VCaP (cell line): ENCODE measurements around the gene CAMK2A.

Source experiments
- H3K27ac ChIP-seq: fragments of 450-650 bp; 2 replicates; pipeline ENCODE4 v1.5.1; 2017
- TF ChIP-seq, protein P1 (sequence below): fragments of 450-650 bp; conservative IDR thresholded peaks from 2 replicates; pipeline ENCODE4 v1.5.1; 2017; ENCODE audit warnings: mild to moderate bottlenecking, moderate library complexity

The CAMK2A gene

DNA sequence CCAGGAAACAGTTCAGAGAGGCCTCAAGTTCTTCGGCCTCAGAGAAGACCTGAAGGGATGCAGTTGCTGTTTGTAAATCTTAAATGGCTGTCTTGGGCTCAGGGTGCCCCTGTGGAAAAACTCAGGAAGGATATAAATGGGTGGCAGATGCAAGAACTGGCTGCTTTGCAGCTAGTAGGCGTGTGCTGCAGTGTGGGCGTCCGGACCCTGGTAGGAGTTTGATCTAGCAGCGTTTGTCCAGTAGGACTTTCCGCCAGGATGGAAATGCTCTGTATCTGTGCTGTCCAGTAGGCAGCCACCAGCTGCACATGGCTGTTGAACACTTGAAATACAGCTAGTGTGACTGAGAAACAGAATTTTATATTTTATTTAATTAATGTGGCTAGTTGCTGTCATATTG is 115.3 kb downstream of the CAMK2A start:
- TF ChIP-seq, protein P1, sequence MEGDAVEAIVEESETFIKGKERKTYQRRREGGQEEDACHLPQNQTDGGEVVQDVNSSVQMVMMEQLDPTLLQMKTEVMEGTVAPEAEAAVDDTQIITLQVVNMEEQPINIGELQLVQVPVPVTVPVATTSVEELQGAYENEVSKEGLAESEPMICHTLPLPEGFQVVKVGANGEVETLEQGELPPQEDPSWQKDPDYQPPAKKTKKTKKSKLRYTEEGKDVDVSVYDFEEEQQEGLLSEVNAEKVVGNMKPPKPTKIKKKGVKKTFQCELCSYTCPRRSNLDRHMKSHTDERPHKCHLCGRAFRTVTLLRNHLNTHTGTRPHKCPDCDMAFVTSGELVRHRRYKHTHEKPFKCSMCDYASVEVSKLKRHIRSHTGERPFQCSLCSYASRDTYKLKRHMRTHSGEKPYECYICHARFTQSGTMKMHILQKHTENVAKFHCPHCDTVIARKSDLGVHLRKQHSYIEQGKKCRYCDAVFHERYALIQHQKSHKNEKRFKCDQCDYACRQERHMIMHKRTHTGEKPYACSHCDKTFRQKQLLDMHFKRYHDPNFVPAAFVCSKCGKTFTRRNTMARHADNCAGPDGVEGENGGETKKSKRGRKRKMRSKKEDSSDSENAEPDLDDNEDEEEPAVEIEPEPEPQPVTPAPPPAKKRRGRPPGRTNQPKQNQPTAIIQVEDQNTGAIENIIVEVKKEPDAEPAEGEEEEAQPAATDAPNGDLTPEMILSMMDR, result no peak

DNA sequence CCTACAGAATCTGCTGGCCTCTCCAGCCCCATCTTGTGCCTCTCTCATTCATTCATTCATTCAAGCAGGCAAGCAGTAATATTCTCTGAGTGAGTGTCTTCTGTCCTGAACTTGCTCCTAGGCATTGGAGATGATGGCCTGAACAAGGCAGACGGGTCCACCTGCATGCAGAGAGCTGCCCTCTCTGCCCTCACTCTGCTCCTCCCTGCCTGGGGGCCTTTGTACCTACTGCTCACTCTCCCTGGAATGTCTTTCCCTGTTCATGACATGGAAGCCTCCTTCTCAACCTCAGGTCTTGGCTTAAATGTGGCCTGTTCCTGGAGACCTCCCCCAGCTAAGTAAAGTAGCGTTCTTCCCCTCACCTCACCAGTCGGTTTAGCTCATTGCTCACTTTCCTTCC is 116.4 kb downstream of the CAMK2A start:
- TF ChIP-seq, protein P1, result no peak
- no peak overlapping the region for H3K27ac ChIP-seq

More for the DNA sequence above, 115.3 kb downstream of the CAMK2A start:
- no peak overlapping the region for H3K27ac ChIP-seq

DNA sequence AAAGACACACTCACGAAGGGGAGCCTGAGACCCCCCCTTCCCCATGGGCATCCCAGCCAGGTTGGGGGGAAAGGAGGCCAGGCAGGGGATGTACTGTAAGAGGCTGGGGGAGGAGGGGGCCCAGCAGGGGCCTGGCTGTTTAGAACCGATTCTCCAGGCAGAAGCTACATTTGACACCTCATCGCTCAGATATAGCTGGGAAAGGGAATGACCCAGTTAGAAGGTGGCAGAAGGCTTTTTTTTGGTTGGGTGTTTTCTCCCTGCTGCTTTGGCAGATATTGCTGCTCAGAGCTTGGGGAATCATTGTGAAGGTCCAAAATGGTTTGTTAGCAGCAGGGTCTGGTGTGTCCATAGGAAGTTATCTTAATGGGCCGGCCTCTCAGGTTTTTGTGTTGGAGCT is 117.0 kb downstream of the CAMK2A start:
- TF ChIP-seq, protein P1, result no peak

DNA sequence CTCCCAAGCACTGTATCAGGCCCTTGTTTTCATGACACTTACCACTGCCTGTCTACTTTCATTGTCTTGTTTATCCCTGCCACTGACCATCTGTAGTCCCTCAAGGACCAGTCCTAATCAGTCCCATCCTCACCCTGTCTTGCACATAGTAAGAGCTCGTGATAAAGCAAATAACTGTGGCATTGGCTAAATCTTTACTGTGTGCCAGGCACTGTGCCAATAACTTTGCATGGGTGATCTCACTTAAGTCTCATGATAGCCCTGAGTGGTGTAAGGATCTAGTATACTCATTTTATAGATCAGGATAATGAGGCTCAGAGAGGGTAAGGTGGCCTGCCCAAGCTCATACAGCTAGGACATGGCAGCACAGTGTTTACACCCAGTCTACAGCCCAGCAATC is 117.4 kb downstream of the CAMK2A start:
- no peak overlapping the region for H3K27ac ChIP-seq
- TF ChIP-seq, protein P1, result no peak

More for the DNA sequence above, 117.0 kb downstream of the CAMK2A start:
- no peak overlapping the region for H3K27ac ChIP-seq
